ENCODE data around the gene TMED1. TPM values are rescaled to one million over a fixed set of nuclear protein-coding genes. Genes with fewer than 3 reads are reported as not detected.

Gene TMED1
- total and polyA plus RNA-seq, 2 of the 8 experiments (the other 6 are each of a cell fraction or from before 2014, with no cell fraction given) = 26.9 to 31.9 TPM

DNA sequence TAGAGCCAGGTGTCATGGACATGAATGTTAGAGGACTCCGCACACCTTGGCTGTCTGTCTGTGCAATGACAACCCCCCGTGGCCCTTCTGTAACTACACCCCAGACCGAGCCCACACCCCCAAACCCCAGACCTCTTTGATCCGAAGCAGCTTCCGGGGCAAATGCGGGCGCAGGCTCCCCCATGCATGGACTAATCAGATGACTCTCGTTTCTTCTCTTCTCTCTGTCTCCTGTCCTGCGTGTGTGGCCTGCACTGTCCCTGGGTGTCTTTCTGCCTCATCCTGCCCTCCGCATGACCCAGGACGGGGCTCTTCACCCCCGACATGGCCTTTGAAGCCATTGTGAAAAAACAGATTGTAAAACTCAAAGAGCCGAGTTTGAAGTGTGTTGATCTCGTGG, 38.9 kb downstream of the TMED1 start:
- Histone ChIP-seq H4K20me1 (replicated peaks in 1 of 2; ENCODE audit: control insufficient read depth in 1 of 2, insufficient read depth in 2 of 2, low read length in 2 of 2) (no peaks in the 10 kb centered on the region), H3K79me1 (ENCODE audit: low read depth, low read length) (no peaks in the 10 kb centered on the region), H2BK12ac (ENCODE audit: low read depth, low read length) (no peak overlapping the region), H3K27ac (ENCODE audit: low read depth, low read length) (no peak overlapping the region), H3K4me2 (ENCODE audit: insufficient read depth in 1 of 2, low read depth in 2 of 2, low read length in 2 of 2) (no peak overlapping the region), H3K56ac (replicated peaks; ENCODE audit: insufficient read length, low read depth, low read length) (no peak overlapping the region), H3K79me2 (ENCODE audit: control insufficient read depth in 1 of 2, insufficient read depth in 2 of 2, low read length in 2 of 2) (no peaks in the 10 kb centered on the region), H3K23me2 (ENCODE audit: low read depth, low read length) (no peaks in the 10 kb centered on the region; the same call in 1 of the 2 replicates), H2BK120ac (replicated peaks; ENCODE audit: low read depth, low read length) (no peak overlapping the region), H3K18ac (ENCODE audit: extremely low read depth, low read length) (no peak overlapping the region), H2BK15ac (ENCODE audit: low read length) (no peak overlapping the region), H3K4me3 (ENCODE audit: extremely low read depth in 1 of 4, insufficient read depth in 2 of 4, low read depth in 3 of 4, low read length in 4 of 4) (no peak overlapping the region), H4K5ac (ENCODE audit: insufficient read length, low read depth, low read length) (no peak overlapping the region), H4K91ac (replicated peaks; ENCODE audit: insufficient read length, low read length) (no peak overlapping the region), H3K4ac (replicated peaks; ENCODE audit: insufficient read length, low read depth, low read length) (no peak overlapping the region), H4K8ac (ENCODE audit: extremely low read depth, insufficient read depth, low read length) (no peak overlapping the region), H3K4me1 (replicated peaks in 1 of 4; ENCODE audit: control insufficient read depth in 3 of 4, insufficient read depth in 4 of 4, low read length in 3 of 4) (no peaks in the 10 kb centered on the region), H3K9me3 (ENCODE audit: insufficient read depth in 2 of 2, low read depth in 1 of 2, low read length in 1 of 2) (no peaks in the 10 kb centered on the region), H2AK5ac (ENCODE audit: low read depth, low read length) (no peak overlapping the region), H2BK20ac (ENCODE audit: low read length) (no peak overlapping the region), H3K14ac (ENCODE audit: insufficient read length) (no peak overlapping the region), H3K23ac (ENCODE audit: insufficient read length) (no peak overlapping the region), H2AFZ (ENCODE audit: low read length) (no peak overlapping the region), H3K36me3 (ENCODE audit: control insufficient read depth in 2 of 4, insufficient read depth in 4 of 4, low read length in 3 of 4) (peaks cover 3 to 29% (median 19%) of the 10 kb centered on the region in 4 experiments; a peak in 6 of 8 replicates), H3K9ac (replicated peaks in 1 of 4; ENCODE audit: extremely low read depth in 1 of 4, low read depth in 3 of 4, low read length in 3 of 4) (no peak overlapping the region), H2BK5ac (ENCODE audit: low read depth, low read length) (no peak overlapping the region), H3K27me3 (replicated peaks in 1 of 4; ENCODE audit: control insufficient read depth in 3 of 4, extremely low read depth in 1 of 4, insufficient read depth in 3 of 4, low read length in 3 of 4) (no peaks in the 10 kb centered on the region)
- TF ChIP-seq SP2 (IDR thresholded peaks at IDR 0.05; ENCODE audit: low read length) (no peak), RAD21 (IDR thresholded peaks at IDR 0.05 in 1 of 2, conservative IDR thresholded peaks at IDR 0.05 in 1 of 2; ENCODE audit: low read depth in 2 of 2, low read length in 2 of 2) (no peak), POLR2A (IDR thresholded peaks at IDR 0.05; ENCODE audit: control extremely low read depth in 1 of 2, low read depth in 2 of 2, low read length in 2 of 2) (no peak), RFX5 (IDR thresholded peaks at IDR 0.05; ENCODE audit: borderline replicate concordance, low read depth, low read length) (no peak), ASH2L (IDR thresholded peaks at IDR 0.05; ENCODE audit: low read length) (no peak), POLR2AphosphoS5 (IDR thresholded peaks at IDR 0.05; ENCODE audit: low read depth, low read length) (no peak), BACH1 (IDR thresholded peaks at IDR 0.05; ENCODE audit: low read length) (no peak), EZH2 (IDR thresholded peaks at IDR 0.05; ENCODE audit: low read depth, low read length, severe bottlenecking) (no peak), CBX8 (IDR thresholded peaks at IDR 0.05; ENCODE audit: borderline replicate concordance, low read depth, low read length) (no peak), CREB1 (IDR thresholded peaks at IDR 0.05) (no peak)
- TF ChIP-seq, protein P1, sequence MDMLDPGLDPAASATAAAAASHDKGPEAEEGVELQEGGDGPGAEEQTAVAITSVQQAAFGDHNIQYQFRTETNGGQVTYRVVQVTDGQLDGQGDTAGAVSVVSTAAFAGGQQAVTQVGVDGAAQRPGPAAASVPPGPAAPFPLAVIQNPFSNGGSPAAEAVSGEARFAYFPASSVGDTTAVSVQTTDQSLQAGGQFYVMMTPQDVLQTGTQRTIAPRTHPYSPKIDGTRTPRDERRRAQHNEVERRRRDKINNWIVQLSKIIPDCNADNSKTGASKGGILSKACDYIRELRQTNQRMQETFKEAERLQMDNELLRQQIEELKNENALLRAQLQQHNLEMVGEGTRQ (IDR thresholded peaks at IDR 0.05; ENCODE audit: low read length) = no peak
- ChIA-PET POLR2A (ENCODE audit: partially characterized antibody) (interaction anchor here (1.0 to 1.2 kb wide), 2 partner anchors 9 to 79 kb away, joined by 3 to 4 read pairs; partner anchors contain the start of gene DNM2), CTCF (ENCODE audit: partially characterized antibody) (interaction anchor here (0.7 to 1.4 kb wide), 5 partner anchors 13 to 80 kb away, joined by 3 to 4 read pairs (median 3); partner anchors contain the start of gene DNM2)
- no peak for DNase-seq (ENCODE audit: low read depth in 1 of 2, low spot score in 2 of 2)
- WGBS, 2 experiments (ENCODE audit: extremely low coverage in 1 of 2, insufficient coverage in 1 of 2, insufficient read length in 1 of 2, insufficient replicate concordance in 2 of 2, low coverage in 1 of 2, low lambda C conversion rate in 2 of 2, missing lambda C conversion rate in 1 of 2) = 93% methylated on average over 14 of the region's 14 CpGs; no CpG with 5 or more reads in 1 of the 2 experiments
- no peak for FAIRE-seq
